ENCODE data around the gene MAB21L1.

The MAB21L1 gene

GRCh38 chr13:35475960-35476943 lies at the start of gene MAB21L1:
TSS of gene MAB21L1 (minus strand) at chr13:35476689. CDS start at chr13:35476138, 551 bp downstream.
- DNase-seq, result no peak

- no peak for DNase-seq
Observed at GRCh38 chr13:35524171-35524570, 47.7 kb upstream of the MAB21L1 start.

GRCh38 chr13:35518337-35518946 lies 42.0 kb upstream of the MAB21L1 start:
- DNase-seq, result no peak

- no peak for DNase-seq
Observed at GRCh38 chr13:35514801-35515502, 38.5 kb upstream of the MAB21L1 start.

- no peak for DNase-seq
Observed at GRCh38 chr13:35514061-35514477, 37.6 kb upstream of the MAB21L1 start.

GRCh38 chr13:35512271-35512920 lies 35.9 kb upstream of the MAB21L1 start:
- no peak for DNase-seq

GRCh38 chr13:35502456-35502855 lies 26.0 kb upstream of the MAB21L1 start:
- DNase-seq, result no peak

GRCh38 chr13:35501661-35502235 lies 25.3 kb upstream of the MAB21L1 start:
- no peak for DNase-seq

GRCh38 chr13:35500144-35500543 lies 23.7 kb upstream of the MAB21L1 start:
- DNase-seq, result no peak

- DNase-seq, result no peak
Observed at GRCh38 chr13:35499676-35500075, 23.2 kb upstream of the MAB21L1 start.

GRCh38 chr13:35499196-35499662 lies 22.7 kb upstream of the MAB21L1 start:
- no peak for DNase-seq

- no peak for DNase-seq
Observed at GRCh38 chr13:35498231-35498630, 21.7 kb upstream of the MAB21L1 start.

GRCh38 chr13:35496761-35497386 lies 20.4 kb upstream of the MAB21L1 start:
- no peak for DNase-seq

GRCh38 chr13:35496006-35496405 lies 19.5 kb upstream of the MAB21L1 start:
- DNase-seq, result no peak

- DNase-seq, result no peak
Observed at GRCh38 chr13:35489050-35489449, 12.6 kb upstream of the MAB21L1 start.

GRCh38 chr13:35485424-35485823 lies 8.9 kb upstream of the MAB21L1 start:
- DNase-seq, result no peak

GRCh38 chr13:35484384-35484783 lies 7.9 kb upstream of the MAB21L1 start:
- no peak for DNase-seq

GRCh38 chr13:35483761-35484160 lies 7.3 kb upstream of the MAB21L1 start:
- DNase-seq, result no peak

GRCh38 chr13:35482527-35482926 lies 6.0 kb upstream of the MAB21L1 start:
- no peak for DNase-seq

- no peak for DNase-seq
Observed at GRCh38 chr13:35481777-35482176, 5.3 kb upstream of the MAB21L1 start.

GRCh38 chr13:35480346-35480745 lies 3.9 kb upstream of the MAB21L1 start:
- DNase-seq, result no peak

GRCh38 chr13:35479706-35480105 lies 3.2 kb upstream of the MAB21L1 start:
- DNase-seq, result no peak
